ENCODE results near the gene HYAL1. TPM values are rescaled to one million over a fixed set of nuclear protein-coding genes. Genes with fewer than 3 reads are reported as not detected.

Gene HYAL1
- total RNA-seq, 2 experiments from 2014 or later = 0.37 TPM; not detected in 1

DNA sequence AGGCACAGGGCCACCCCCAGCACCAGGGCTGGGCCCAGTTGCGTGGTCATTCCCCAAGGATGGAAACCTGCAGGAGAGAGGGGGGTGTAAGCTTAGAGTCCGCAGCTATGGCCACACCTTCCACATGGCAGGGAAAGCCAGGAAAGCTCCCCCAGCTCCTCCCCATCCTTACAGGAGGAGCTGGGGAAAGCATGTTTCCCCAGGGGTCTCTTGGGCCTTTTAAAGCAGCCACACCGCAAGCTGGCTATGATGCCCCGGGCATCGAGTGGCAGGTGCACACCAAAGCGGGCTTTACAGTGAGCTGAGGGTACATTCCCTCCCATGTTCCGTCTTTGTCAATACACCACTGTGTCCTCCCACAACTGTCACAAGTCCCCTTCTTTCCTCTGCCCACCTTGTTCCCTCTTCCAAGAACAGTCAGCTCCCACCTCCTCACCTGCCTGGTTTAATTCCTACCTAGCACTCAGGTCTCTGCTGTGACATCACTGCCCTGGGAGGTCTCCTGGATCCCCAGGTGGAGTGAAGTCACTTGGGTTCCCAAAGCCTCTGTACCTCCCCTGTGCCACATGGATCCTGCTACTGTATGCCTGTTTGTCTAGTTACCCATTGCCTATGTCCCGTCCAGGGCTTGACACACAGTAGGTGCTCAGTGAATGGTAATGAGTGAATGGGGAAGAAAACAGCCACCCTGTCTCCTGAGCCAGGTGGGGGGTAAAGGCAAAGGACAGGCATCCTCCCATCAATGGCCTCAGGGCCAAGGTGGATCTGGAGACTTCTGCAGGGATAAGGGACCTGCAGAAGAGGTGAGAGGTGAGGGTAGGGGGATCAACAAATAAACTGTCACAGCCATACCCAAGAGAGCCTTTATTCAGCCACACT, 7.6 kb downstream of the HYAL1 start:
- H3K27ac Mint-ChIP-seq = no peak overlapping the region

GRCh38 chr3:50294492-50295403, 8.6 kb downstream of the HYAL1 start:
- CTCF ChIA-PET = interaction anchor here (1.0 to 1.4 kb wide), 2 partner anchors 29 to 59 kb away, joined by 3 read pairs; partner anchors contain the start of gene GNAI2
- Mint-ChIP-seq H3K27me3 (no peaks in the 10 kb centered on the region), H3K9me3 (ENCODE audit: low read depth) (no peaks in the 10 kb centered on the region), H3K36me3 (ENCODE audit: low read depth) (peaks cover 16% of the 10 kb centered on the region), H3K27ac (no peak overlapping the region), H3K4me3 (no peak overlapping the region), H3K4me1 (peaks cover 22% of the 10 kb centered on the region)
- no peak for DNase-seq
- no peak for ATAC-seq
- POLR2A ChIA-PET = no interaction called here
- intact Hi-C loops (cut with DNase I, micrococcal nuclease) = loop anchor here (5.0 to 10.0 kb wide), 3 partner anchors 570 to 1648 kb away; partner anchors contain the start of genes GMPPB (in 1 of the 2), PARP3 (in 1 of the 2), RHOA (in 1 of the 2) and RRP9 (in 1 of the 2)

More for the DNA sequence above, 7.6 kb downstream of the HYAL1 start:
- no peak overlapping the region for H3K4me3 Mint-ChIP-seq
- H3K36me3 Mint-ChIP-seq (ENCODE audit: low read depth) = peaks cover 8% of the 10 kb centered on the region
- peaks cover 24% of the 10 kb centered on the region for H3K4me1 Mint-ChIP-seq
- no peaks in the 10 kb centered on the region for H3K9me3 Mint-ChIP-seq (ENCODE audit: low read depth)
- no peaks in the 10 kb centered on the region for H3K27me3 Mint-ChIP-seq
- DNase-seq (no peak), ATAC-seq (no peak)
- ChIA-PET CTCF (interaction anchor here (0.8 kb wide), 1 partner anchor 21 kb away, joined by 3 read pairs; no protein-coding TSS in a partner anchor), POLR2A (no interaction called here)
- intact Hi-C loops (cut with DNase I, micrococcal nuclease) = loop anchor here (5.0 to 10.0 kb wide), 2 partner anchors 571 to 1647 kb away; partner anchors contain the start of genes GMPPB (in 1 of the 2), PARP3 (in 1 of the 2) and RRP9 (in 1 of the 2)

- Mint-ChIP-seq H3K36me3 (ENCODE audit: low read depth) (peaks cover 23% of the 10 kb centered on the region), H3K9me3 (ENCODE audit: low read depth) (no peaks in the 10 kb centered on the region), H3K4me1 (peaks cover 21% of the 10 kb centered on the region), H3K4me3 (no peak overlapping the region), H3K27ac (no peak overlapping the region), H3K27me3 (no peaks in the 10 kb centered on the region)
- no peak for ATAC-seq
- POLR2A ChIA-PET = no interaction called here
- intact Hi-C loops (cut with DNase I, micrococcal nuclease) = loop anchor here (5.0 to 10.0 kb wide), 2 partner anchors 569 to 882 kb away; partner anchors contain the start of genes GMPPB (in 1 of the 2), RHOA (in 1 of the 2) and TCTA (in 1 of the 2)
- CTCF ChIA-PET = interaction anchor here (0.5 to 1.4 kb wide), 3 partner anchors 30 to 1270 kb away, joined by 3 read pairs; partner anchors contain the start of gene GNAI2
- no peak for DNase-seq
Observed at GRCh38 chr3:50294089-50294488, 9.3 kb downstream of the HYAL1 start.

DNA sequence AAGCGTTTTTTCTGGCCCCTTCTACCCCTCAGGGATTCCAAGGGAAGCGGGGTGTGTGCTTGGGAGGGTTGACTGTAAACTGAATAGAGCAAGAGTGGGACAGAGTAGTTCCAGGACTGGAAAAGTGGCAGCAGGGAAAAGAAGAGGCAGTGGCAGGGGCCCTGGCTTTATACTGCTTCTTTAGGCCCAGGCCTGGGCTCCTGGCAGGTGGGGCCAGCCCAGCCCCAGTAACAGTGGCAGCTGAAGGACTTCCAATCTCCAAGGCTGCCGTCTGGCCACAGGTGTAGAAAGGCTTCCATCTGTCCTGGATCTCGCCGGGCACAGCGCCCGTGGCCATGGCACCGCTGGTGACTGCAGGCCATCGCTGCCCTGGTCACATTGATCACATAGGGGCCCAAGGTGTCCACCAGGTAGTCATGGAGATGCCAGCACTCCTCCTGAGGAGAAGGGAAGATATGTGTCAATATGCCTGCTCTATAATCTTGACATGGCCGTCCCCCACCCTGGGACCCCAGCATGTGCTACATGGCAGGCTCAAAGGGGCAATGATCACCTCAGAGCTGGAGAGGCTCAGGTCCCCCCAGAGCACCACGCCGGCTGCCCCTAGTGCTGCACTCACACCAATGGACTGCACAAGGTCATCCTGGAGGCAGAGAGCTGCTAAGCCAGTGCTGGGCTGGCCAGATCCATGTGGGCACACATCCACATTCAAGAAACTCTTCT, 10.1 kb downstream of the HYAL1 start:
- no peaks in the 10 kb centered on the region for H3K9me3 Mint-ChIP-seq (ENCODE audit: low read depth)
- peak overlapping the region; percentile 88 for H3K4me3 Mint-ChIP-seq
- intact Hi-C loops (cut with DNase I, micrococcal nuclease) = loop anchor here (2.0 to 10.0 kb wide), 4 partner anchors 318 to 881 kb away; partner anchors contain the start of genes CISH (in 1 of the 2), GMPPB (in 1 of the 2), RHOA (in 1 of the 2) and TCTA (in 1 of the 2)
- ChIA-PET CTCF (interaction anchor here (0.5 to 1.8 kb wide), 7 partner anchors 31 to 1269 kb away, joined by 3 to 8 read pairs (median 3); partner anchors contain the start of gene GNAI2), POLR2A (interaction anchor here (0.6 kb wide), 1 partner anchor 10 kb away, joined by 3 read pairs; no protein-coding TSS in a partner anchor)
- H3K36me3 Mint-ChIP-seq (ENCODE audit: low read depth) = peaks cover 31% of the 10 kb centered on the region
- no peak for DNase-seq
- peaks cover 20% of the 10 kb centered on the region for H3K4me1 Mint-ChIP-seq
- no peak for ATAC-seq
- H3K27ac Mint-ChIP-seq = peak overlapping the region; percentile 99
- no peaks in the 10 kb centered on the region for H3K27me3 Mint-ChIP-seq

- DNase-seq (peak; percentile 98), ATAC-seq (peak; percentile 99)
- H3K9me3 Mint-ChIP-seq (ENCODE audit: low read depth) = no peaks in the 10 kb centered on the region
- H3K4me3 Mint-ChIP-seq = peak within 1 kb of the TSS; percentile 88
- ChIA-PET POLR2A (interaction anchor here (0.6 to 1.1 kb wide), 2 partner anchors 9 to 45 kb away, joined by 3 read pairs; no protein-coding TSS in a partner anchor), CTCF (interaction anchor here (0.5 to 1.8 kb wide), 13 partner anchors 9 to 513 kb away, joined by 3 to 8 read pairs (median 4); partner anchors contain the start of genes GNAI2, HYAL2 and TUSC2)
- peak within 1 kb of the TSS; percentile 99 for H3K27ac Mint-ChIP-seq
- intact Hi-C loops (cut with DNase I, micrococcal nuclease) = loop anchor here (1.0 to 10.0 kb wide), 19 partner anchors 18 to 1093 kb away; partner anchors contain the start of genes CYB561D2 (in 2 of the 2), NPRL2 (in 2 of the 2), TMEM115 (in 2 of the 2) and CISH (in 1 of the 2)
- peaks cover 35% of the 10 kb centered on the region for H3K36me3 Mint-ChIP-seq (ENCODE audit: low read depth)
- peaks cover 16% of the 10 kb centered on the region for H3K4me1 Mint-ChIP-seq
- H3K27me3 Mint-ChIP-seq = no peaks in the 10 kb centered on the region
Observed at GRCh38 chr3:50292159-50293078, 11.0 kb downstream of the HYAL1 start, which contains the start of gene IFRD2. IFRD2 (minus strand) TSS chr3:50292429; CDS start chr3:50292274, 155 bp downstream.

DNA sequence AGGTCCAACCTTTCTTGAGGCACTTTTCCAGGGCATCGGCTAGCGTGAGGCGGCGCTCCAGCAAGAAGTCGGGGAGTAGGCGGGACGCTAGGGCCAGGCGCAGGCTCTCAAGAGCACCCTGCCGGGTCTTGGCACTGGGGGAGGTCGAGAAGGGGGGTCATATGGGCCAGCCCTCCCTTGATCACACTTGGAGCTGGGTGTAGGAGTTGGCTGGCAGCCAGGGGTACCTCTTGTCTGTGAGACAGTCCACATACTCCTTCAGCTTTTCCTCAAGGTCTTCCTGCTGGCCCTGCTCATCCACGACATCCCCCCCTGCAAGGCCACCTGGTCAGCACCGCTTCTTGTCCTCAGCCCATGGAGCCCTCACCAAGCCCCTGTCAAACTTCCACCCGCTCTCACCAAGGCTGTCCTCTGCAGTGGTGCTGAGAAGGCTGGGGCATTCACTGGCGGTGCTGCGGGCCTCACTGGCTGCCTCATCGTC, 13.2 kb downstream of the HYAL1 start:
- intact Hi-C loops (cut with DNase I, micrococcal nuclease) = loop anchor here (5.0 to 10.0 kb wide), 2 partner anchors 565 to 878 kb away; partner anchors contain the start of genes GMPPB (in 1 of the 2), RHOA (in 1 of the 2) and TCTA (in 1 of the 2)
- peak overlapping the region; percentile 88 for H3K4me3 Mint-ChIP-seq
- ChIA-PET CTCF (interaction anchor here (0.5 kb wide), 1 partner anchor 70 kb away, joined by 4 read pairs; no protein-coding TSS in a partner anchor), POLR2A (interaction anchor here (0.6 kb wide), 2 partner anchors 13 to 1202 kb away, joined by 7 read pairs; no protein-coding TSS in a partner anchor)
- no peaks in the 10 kb centered on the region for H3K9me3 Mint-ChIP-seq (ENCODE audit: low read depth)
- no peak overlapping the region for H3K27ac Mint-ChIP-seq
- H3K4me1 Mint-ChIP-seq = peaks cover 16% of the 10 kb centered on the region
- ATAC-seq = no peak
- peaks cover 41% of the 10 kb centered on the region for H3K36me3 Mint-ChIP-seq (ENCODE audit: low read depth)
- no peak for DNase-seq
- no peaks in the 10 kb centered on the region for H3K27me3 Mint-ChIP-seq

DNA sequence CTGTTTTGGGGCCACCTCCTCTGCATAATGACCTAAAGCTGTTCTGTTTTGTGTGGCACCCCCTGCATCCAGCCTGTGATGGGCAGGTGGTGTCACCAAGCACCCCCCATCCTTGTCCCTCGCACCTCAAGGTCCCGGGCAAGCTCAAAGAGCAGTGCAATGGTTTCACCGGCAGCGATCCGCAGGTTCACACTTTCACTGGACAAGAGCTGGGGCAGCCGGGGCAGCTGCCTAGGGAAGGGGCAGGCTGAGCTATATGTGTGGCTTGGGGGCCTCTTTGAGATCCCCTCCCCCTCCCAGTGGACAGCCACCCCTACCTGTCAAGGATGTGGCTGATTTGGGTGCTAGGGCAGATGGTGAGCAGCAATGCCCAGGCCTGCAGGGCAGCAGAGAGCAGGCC, 14.2 kb downstream of the HYAL1 start:
- intact Hi-C loops (cut with DNase I, micrococcal nuclease) = no loop called here
- ChIA-PET CTCF (interaction anchor here (0.8 kb wide), 1 partner anchor 43 kb away, joined by 3 read pairs; no protein-coding TSS in a partner anchor), POLR2A (no interaction called here)
- DNase-seq = no peak
- Mint-ChIP-seq H3K4me1 (peaks cover 16% of the 10 kb centered on the region), H3K9me3 (ENCODE audit: low read depth) (no peaks in the 10 kb centered on the region), H3K27me3 (no peaks in the 10 kb centered on the region), H3K27ac (no peak overlapping the region), H3K36me3 (ENCODE audit: low read depth) (peaks cover 41% of the 10 kb centered on the region), H3K4me3 (peak overlapping the region; percentile 30)
- no peak for ATAC-seq

GRCh38 chr3:50288387-50289007, 14.9 kb downstream of the HYAL1 start:
- Mint-ChIP-seq H3K9me3 (ENCODE audit: low read depth) (no peaks in the 10 kb centered on the region), H3K27ac (no peak overlapping the region), H3K4me3 (no peak overlapping the region), H3K36me3 (ENCODE audit: low read depth) (peaks cover 41% of the 10 kb centered on the region), H3K27me3 (no peaks in the 10 kb centered on the region), H3K4me1 (peaks cover 16% of the 10 kb centered on the region)
- CTCF ChIA-PET = interaction anchor here (0.6 to 0.8 kb wide), 3 partner anchors 42 to 96 kb away, joined by 3 read pairs; no protein-coding TSS in a partner anchor
- POLR2A ChIA-PET = no interaction called here
- no peak for DNase-seq
- ATAC-seq = no peak
- intact Hi-C loops (cut with DNase I, micrococcal nuclease) = no loop called here

- Mint-ChIP-seq H3K36me3 (ENCODE audit: low read depth) (peaks cover 38% of the 10 kb centered on the region), H3K27ac (no peak overlapping the region), H3K27me3 (no peaks in the 10 kb centered on the region), H3K4me3 (no peak overlapping the region), H3K4me1 (peaks cover 9% of the 10 kb centered on the region), H3K9me3 (ENCODE audit: low read depth) (no peaks in the 10 kb centered on the region)
- intact Hi-C loops (cut with DNase I, micrococcal nuclease) = no loop called here
- DNase-seq (no peak), ATAC-seq (no peak)
- ChIA-PET POLR2A (no interaction called here), CTCF (no interaction called here)
Observed at GRCh38 chr3:50287262-50287661, 16.1 kb downstream of the HYAL1 start.
